WI38 (cell line): ENCODE data around the gene TENM4.

Source experiments
- H3K4me3 ChIP-seq: 2 replicates; pipeline ENCODE4 v1.5.1; 2011; ENCODE audit warnings: low read depth, mild to moderate bottlenecking, control low read depth, low read length
- TF ChIP-seq, protein P1 (sequence below): IDR thresholded peaks from 2 replicates; pipeline ENCODE4 v1.5.1; 2012; ENCODE audit warnings: low read depth, mild to moderate bottlenecking, control low read depth, low read length

TENM4 gene

DNA sequence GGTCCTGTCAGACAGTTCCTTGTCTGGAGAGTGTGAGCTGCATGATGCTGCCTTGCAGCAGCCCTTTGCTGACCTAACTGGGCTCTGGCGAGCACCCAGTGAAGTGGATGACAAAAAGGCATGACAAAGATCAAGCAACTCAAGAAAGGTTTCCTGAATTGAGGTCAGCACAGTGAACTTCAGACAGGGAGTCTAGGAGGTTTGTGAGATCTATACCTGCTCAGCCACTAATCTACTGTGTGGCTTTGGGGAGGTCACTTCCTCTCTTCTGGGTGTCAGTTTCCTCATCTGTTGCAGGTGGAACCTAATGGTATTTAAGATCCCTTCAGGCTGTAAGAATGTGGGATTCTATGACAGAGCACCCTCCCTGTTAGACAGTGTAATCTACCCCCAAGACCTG, 652.3 kb downstream of the TENM4 start:
- TF ChIP-seq, protein P1, sequence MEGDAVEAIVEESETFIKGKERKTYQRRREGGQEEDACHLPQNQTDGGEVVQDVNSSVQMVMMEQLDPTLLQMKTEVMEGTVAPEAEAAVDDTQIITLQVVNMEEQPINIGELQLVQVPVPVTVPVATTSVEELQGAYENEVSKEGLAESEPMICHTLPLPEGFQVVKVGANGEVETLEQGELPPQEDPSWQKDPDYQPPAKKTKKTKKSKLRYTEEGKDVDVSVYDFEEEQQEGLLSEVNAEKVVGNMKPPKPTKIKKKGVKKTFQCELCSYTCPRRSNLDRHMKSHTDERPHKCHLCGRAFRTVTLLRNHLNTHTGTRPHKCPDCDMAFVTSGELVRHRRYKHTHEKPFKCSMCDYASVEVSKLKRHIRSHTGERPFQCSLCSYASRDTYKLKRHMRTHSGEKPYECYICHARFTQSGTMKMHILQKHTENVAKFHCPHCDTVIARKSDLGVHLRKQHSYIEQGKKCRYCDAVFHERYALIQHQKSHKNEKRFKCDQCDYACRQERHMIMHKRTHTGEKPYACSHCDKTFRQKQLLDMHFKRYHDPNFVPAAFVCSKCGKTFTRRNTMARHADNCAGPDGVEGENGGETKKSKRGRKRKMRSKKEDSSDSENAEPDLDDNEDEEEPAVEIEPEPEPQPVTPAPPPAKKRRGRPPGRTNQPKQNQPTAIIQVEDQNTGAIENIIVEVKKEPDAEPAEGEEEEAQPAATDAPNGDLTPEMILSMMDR = no peak
- H3K4me3 ChIP-seq = no peak overlapping the region

DNA sequence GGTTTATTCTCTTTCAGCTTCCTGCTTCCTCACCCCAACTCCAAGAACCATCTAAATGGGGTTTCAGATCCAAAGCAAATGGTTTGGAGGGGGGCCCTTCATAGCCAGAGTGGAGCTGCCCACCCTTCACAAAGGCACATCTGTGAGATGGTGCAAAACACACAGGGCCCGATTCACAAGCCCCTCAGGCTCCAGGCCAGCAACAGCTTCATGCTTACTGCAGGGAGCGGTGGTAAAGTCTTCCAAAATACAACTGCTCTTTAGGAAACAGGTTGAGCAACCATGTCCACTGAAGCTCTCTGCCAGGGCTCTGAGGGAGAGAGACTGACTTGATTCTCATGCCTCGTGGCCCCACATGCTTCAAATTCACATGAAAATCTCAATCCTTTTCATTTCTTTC, 653.1 kb downstream of the TENM4 start:
- TF ChIP-seq, protein P1 = no peak
- no peak overlapping the region for H3K4me3 ChIP-seq

DNA sequence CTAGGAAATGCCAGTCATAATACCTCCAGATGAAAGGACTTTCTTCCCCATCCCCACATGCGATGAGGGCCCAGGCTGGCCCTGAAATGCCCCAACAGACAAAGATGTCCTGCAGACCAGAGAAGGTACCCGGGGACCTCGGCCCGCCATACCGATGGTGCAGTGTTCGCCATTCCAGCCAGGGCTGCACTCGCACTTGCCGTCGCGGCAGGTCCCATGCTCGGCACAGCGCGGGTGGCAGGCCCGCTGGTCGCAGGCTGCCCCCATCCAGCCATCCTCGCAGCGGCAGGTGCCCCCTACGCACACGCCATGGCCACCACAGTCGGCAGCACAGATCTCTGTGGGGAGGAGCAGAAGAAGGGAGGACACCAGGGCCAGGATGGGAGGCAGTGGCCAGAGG, 654.1 kb downstream of the TENM4 start:
- H3K4me3 ChIP-seq = no peak overlapping the region
- TF ChIP-seq, protein P1 = no peak

DNA sequence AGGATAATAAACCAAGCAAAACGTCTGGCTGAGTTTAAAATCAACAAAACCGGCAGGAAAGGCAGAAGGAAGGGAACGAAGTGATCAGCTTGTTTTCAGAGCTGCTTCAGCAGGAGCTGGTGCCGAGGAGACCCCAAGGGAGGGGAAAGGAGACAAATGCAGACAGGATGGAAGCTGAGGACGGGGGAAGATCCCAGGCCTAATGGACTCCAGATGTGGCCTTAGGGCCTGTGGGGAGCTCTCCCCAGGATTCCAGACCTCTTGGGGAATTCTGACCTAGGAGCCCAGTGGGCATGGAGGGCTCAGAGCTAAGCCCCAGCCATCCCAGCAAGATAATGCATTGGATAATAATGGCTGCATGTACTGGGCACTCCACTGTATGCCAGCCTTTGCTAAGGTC, 654.7 kb downstream of the TENM4 start:
- H3K4me3 ChIP-seq = no peak overlapping the region
- TF ChIP-seq, protein P1 = no peak

DNA sequence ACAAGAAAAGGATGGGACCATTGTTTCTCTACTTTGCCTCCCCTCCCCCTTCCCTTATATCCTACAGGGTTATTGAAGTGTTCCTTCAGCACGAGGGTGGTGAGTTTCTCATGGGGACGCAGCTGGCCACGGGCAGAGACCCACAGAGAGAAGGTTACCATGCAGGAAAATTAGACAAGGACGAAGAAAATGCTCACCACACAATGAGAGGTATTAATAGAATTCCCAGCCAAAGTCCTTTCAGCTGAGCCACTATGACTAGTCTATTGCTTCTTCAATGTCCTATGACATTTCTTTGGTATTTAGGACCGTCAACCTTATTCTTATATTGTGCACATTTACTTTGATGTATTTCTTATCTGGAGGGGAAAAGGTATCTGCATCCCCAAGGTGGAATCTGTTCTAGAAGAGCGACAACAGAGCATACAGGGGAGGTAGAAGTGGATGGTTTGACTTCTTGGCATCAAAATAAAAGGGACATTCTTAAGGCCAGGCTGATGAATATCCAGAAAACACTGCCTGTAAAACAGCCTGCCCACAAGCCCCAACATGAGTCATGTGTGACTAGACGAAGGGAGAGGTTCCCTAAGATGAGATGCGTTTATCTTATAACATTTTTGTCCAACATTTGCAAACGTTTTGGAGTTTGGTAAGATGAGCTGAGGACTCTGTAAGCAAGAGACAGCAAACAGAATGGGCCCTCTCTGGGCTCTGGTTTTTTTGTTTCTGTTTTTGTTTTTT, 656.3 kb downstream of the TENM4 start:
- TF ChIP-seq, protein P1 = no peak

DNA sequence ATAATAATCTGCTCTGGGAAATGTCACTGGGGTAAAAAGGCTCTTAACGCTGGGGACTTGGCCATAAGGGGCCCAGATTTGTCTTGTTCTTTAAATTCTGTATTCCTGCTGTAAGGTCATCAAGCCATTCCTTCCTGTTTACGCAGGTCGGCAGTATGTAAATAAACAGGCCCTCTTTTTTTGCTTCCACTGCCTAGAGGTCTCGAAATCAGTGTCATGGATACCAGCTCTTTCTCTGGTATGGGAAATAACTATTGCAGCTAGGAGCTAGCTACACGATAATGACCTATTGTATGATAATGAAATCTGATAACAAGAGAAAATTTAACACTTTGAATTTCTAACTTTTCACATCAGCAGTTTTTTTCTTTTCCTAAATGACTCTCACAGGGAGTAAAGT, 657.0 kb downstream of the TENM4 start:
- H3K4me3 ChIP-seq = no peak overlapping the region
- TF ChIP-seq, protein P1 = no peak

More for the DNA sequence above, 656.3 kb downstream of the TENM4 start:
- no peak overlapping the region for H3K4me3 ChIP-seq

DNA sequence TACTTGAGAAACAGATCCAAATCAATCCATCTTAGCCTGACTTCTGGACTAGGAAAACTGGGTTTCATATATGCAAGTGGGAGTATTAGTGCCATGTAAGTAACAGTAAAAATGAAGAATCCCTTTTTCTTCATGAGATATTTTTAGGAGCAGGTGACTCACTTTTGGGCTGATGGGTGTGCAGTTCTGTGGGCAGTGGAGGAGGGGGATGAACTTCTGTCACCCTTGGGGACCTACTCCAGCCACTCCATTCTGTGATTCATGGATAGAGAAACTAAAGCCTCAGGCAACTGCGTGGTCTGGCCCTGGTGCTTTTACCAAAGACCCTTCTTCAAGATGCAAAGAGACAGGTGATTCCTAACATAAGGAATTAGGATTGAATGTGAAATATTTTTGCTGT, 657.5 kb downstream of the TENM4 start:
- no peak overlapping the region for H3K4me3 ChIP-seq
- TF ChIP-seq, protein P1 = no peak
